SU-DHL-6 (cell line): ENCODE data around the gene PSME4.
"Not testable (repeated sequence)": the region's sequence is repeated elsewhere in the genome, so short reads cannot be mapped to it uniquely, and the experiment has no call there.

Experiments used
- H2AFZ ChIP-seq: fragments of 200-600 bp; sonication (generic); 2 replicates; pipeline ENCODE4 v1.6.1; 2014; ENCODE audit warnings: low read depth, mild to moderate bottlenecking, moderate library complexity, mixed read lengths, antibody characterized with exemption, low read length; ENCODE audit not compliant: severe bottlenecking
- H3F3A ChIP-seq: fragments of 200-600 bp; shearing (Covaris generic); 2 replicates; pipeline ENCODE4 v1.6.0; 2016; ENCODE audit warnings: antibody characterized with exemption, mild to moderate bottlenecking; ENCODE audit not compliant: insufficient read depth
- H3K27ac ChIP-seq: fragments of 200-600 bp; sonication (generic); 2 replicates; pipeline ENCODE4 v1.5.1; 2016; ENCODE audit warnings: low read depth, mild to moderate bottlenecking, low read length, moderate library complexity, mixed read lengths
- H3K27me3 ChIP-seq: fragments of 200-600 bp; sonication (generic), shearing (Covaris generic); 2 replicates; pipeline ENCODE4 v1.6.0; 2014; ENCODE audit warnings: mild to moderate bottlenecking, low read length
- H3K36me3 ChIP-seq: fragments of 200-600 bp; sonication (generic); 2 replicates; pipeline ENCODE4 v1.6.1; 2014; ENCODE audit warnings: mild to moderate bottlenecking, low read length, mixed read lengths
- H3K4me2 ChIP-seq: fragments of 300-600, 200-600 bp; shearing (Covaris generic), sonication (generic); 2 replicates; pipeline ENCODE4 v1.6.0; 2014; ENCODE audit warnings: low read length, low read depth, mild to moderate bottlenecking; ENCODE audit not compliant: poor library complexity, severe bottlenecking
- H3K4me3 ChIP-seq: fragments of 200-600 bp; sonication (generic); 2 replicates; pipeline ENCODE4 v1.5.1; 2014; ENCODE audit warnings: antibody characterized with exemption, low read length, mild to moderate bottlenecking, mixed read lengths; ENCODE audit not compliant: insufficient read depth, poor library complexity, severe bottlenecking
- H3K79me2 ChIP-seq: fragments of 200-600 bp; sonication (generic); 2 replicates; pipeline ENCODE4 v1.6.1; 2014; ENCODE audit warnings: mild to moderate bottlenecking, low read length, moderate library complexity; ENCODE audit not compliant: insufficient read depth
- H3K9ac ChIP-seq: fragments of 200-600 bp; sonication (generic); 2 replicates; pipeline ENCODE4 v1.7.0; 2014; ENCODE audit warnings: mild to moderate bottlenecking, low read length
- H3K9me2 ChIP-seq: fragments of 200-600 bp; sonication (generic); replicated peaks from 2 replicates; pipeline ENCODE4 v1.6.1; 2014; ENCODE audit warnings: low read length; ENCODE audit not compliant: insufficient read depth
- H3K9me3 ChIP-seq: fragments of 200-600 bp; sonication (generic); 2 replicates; pipeline ENCODE4 v1.6.1; 2014; ENCODE audit warnings: low read length, mixed read lengths; ENCODE audit not compliant: insufficient read depth
- H4K20me1 ChIP-seq: fragments of 200-600 bp; sonication (generic); 2 replicates; pipeline ENCODE4 v1.6.1; 2014; ENCODE audit warnings: low read depth, mild to moderate bottlenecking, antibody characterized with exemption, low read length, moderate library complexity, mixed read lengths
- EZH2phosphoT487 ChIP-seq: fragments of 200-600 bp; sonication (generic), shearing (Covaris generic); conservative IDR thresholded peaks from 2 replicates; pipeline ENCODE4 v1.6.1; 2018; ENCODE audit warnings: mild to moderate bottlenecking, antibody characterized with exemption, low read length, moderate library complexity, mixed read lengths
- TF ChIP-seq, protein P1 (sequence below): fragments of 200-600 bp; sonication (generic); IDR thresholded peaks from one replicate; pipeline ENCODE4 v1.5.1; 2017; ENCODE audit warnings: antibody characterized with exemption, mild to moderate bottlenecking, low read length, moderate library complexity; ENCODE audit not compliant: insufficient read depth, poor library complexity, severe bottlenecking

Gene PSME4

DNA sequence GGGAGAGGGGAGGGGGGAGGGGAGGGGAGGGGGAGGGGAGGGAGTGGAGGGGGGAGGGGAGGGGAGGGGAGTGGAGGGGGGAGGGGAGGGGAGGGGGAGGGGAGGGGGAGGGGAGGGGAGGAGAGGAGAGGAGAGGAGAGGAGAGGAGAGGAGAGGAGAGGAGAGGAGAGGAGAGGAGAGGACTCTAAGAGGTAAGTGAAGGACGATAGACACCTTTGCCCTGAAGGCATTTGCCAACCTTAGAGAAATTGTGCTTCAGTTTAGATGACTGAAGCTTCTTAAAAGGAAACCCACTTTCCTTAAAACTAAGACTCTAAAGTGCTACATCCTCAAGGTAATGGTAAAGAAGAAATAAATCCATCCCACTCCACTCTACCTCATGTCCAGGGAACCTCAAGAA is 130.2 kb downstream of the PSME4 start:
- H3K27me3 ChIP-seq = no peaks in the 10 kb centered on the region
- no peaks in the 10 kb centered on the region for H3K9me3 ChIP-seq
- H3K9me2 ChIP-seq = no peaks in the 10 kb centered on the region
- no peak overlapping the region for H3K4me2 ChIP-seq
- H3K9ac ChIP-seq = no peak overlapping the region
- TF ChIP-seq, protein P1, sequence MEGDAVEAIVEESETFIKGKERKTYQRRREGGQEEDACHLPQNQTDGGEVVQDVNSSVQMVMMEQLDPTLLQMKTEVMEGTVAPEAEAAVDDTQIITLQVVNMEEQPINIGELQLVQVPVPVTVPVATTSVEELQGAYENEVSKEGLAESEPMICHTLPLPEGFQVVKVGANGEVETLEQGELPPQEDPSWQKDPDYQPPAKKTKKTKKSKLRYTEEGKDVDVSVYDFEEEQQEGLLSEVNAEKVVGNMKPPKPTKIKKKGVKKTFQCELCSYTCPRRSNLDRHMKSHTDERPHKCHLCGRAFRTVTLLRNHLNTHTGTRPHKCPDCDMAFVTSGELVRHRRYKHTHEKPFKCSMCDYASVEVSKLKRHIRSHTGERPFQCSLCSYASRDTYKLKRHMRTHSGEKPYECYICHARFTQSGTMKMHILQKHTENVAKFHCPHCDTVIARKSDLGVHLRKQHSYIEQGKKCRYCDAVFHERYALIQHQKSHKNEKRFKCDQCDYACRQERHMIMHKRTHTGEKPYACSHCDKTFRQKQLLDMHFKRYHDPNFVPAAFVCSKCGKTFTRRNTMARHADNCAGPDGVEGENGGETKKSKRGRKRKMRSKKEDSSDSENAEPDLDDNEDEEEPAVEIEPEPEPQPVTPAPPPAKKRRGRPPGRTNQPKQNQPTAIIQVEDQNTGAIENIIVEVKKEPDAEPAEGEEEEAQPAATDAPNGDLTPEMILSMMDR = no peak
- TF ChIP-seq EZH2phosphoT487 = no peak
- H2AFZ ChIP-seq = no peak overlapping the region
- H4K20me1 ChIP-seq = no peaks in the 10 kb centered on the region
- peaks cover 7% of the 10 kb centered on the region; the same call in 1 of the 2 replicates for H3F3A ChIP-seq
- H3K79me2 ChIP-seq = no peaks in the 10 kb centered on the region
- no peaks in the 10 kb centered on the region for H3K36me3 ChIP-seq
- no peak overlapping the region for H3K4me3 ChIP-seq
- H3K27ac ChIP-seq = no peak overlapping the region

DNA sequence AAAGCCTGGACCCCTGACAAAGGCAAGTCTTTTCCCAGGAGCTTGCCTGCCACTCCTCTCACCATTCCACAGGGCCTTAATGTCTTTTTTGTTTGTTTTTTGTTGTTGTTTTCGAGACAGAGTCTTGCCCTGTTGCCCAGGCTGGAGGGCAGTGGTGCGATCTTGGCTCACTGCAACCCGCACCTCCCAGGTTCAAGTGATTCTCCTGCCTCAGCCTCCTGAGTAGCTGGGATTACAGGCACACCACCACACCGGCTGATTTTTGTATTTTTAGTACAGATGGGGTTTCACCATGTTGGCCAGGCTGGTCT is 140.9 kb downstream of the PSME4 start:
- not testable (repeated sequence) for H3F3A ChIP-seq, H3K4me2 ChIP-seq, H3K4me3 ChIP-seq, H3K79me2 ChIP-seq, H3K9me3 ChIP-seq, H2AFZ ChIP-seq, H3K9ac ChIP-seq, H4K20me1 ChIP-seq, H3K27ac ChIP-seq, H3K9me2 ChIP-seq, H3K36me3 ChIP-seq, H3K27me3 ChIP-seq

DNA sequence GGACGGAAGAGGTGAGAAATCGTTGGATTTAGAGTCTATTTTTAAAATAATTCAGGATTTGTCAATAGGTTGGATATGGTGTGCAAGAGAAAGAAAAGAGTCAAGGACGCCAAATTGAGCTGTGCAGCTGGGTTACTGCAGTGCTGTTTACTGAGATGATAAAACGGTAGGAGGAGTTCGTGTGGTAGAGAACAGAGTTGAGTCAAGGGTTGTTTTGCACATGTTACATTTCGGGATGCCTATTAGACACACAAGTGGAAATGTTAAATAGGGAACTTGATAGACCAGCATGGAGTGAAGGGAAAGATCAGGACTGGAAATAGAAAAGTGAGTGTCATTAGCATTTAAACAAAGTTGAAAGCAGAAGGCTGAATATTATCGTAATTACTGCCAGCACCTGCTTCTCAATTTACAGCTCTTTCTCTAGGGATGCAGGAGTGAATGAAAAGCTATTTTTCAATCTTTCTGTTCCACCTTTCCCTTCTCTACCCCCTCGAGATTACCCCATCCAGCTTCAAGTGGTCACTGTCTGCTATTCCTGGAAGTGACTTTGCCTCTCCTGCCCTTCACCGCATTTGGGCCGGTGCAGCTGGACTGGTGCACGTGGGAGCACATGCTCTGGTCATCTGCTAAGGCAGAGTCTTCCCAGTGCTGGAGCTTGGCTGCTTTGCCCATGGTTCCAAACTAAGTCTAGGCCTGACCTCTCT is 141.4 kb downstream of the PSME4 start:
- Histone ChIP-seq H4K20me1 (no peaks in the 10 kb centered on the region), H3K27ac (no peak overlapping the region), H3K9ac (no peak overlapping the region), H3K36me3 (no peaks in the 10 kb centered on the region), H3K79me2 (no peaks in the 10 kb centered on the region), H3K4me2 (no peak overlapping the region), H3K27me3 (no peaks in the 10 kb centered on the region), H3K9me3 (no peaks in the 10 kb centered on the region), H3K9me2 (no peaks in the 10 kb centered on the region), H2AFZ (no peak overlapping the region), H3K4me3 (no peak overlapping the region), H3F3A (no peaks in the 10 kb centered on the region)
- TF ChIP-seq EZH2phosphoT487 = no peak
- TF ChIP-seq, protein P1 = no peak

- H3K79me2 ChIP-seq = no peaks in the 10 kb centered on the region
- no peaks in the 10 kb centered on the region for H3K36me3 ChIP-seq
- H3K27me3 ChIP-seq = no peaks in the 10 kb centered on the region
- no peak overlapping the region for H3K4me2 ChIP-seq
- no peak overlapping the region for H3K9ac ChIP-seq
- no peak overlapping the region for H2AFZ ChIP-seq
- no peaks in the 10 kb centered on the region for H3K9me3 ChIP-seq
- H4K20me1 ChIP-seq = no peaks in the 10 kb centered on the region
- H3K4me3 ChIP-seq = no peak overlapping the region
- no peaks in the 10 kb centered on the region for H3F3A ChIP-seq
- H3K9me2 ChIP-seq = no peaks in the 10 kb centered on the region
- no peak overlapping the region for H3K27ac ChIP-seq
- TF ChIP-seq, protein P1 = no peak
- no peak for TF ChIP-seq EZH2phosphoT487
Measured at GRCh38 chr2:53828331-53828730, 142.5 kb downstream of the PSME4 start.
